Liver (tissue), 3 donors: ENCODE results near the gene GATC.

Experiments
- CTCF ChIP-seq: fragments of 150-350 bp; IDR thresholded peaks from 2 replicates; pipeline ENCODE4 v1.5.1; 2017; ENCODE audit warnings: improper control_type of control experiment, low read depth, low read length; ENCODE audit not compliant: missing input control
- FOXA1 ChIP-seq: IDR thresholded peaks from 2 replicates; pipeline ENCODE4 v1.6.1; 2016; ENCODE audit warnings: antibody characterized with exemption
- HNF4A ChIP-seq, 2 donors: conservative IDR thresholded peaks; 2 replicates each; pipeline ENCODE4 v1.6.1; 2016; ENCODE audit warnings: antibody characterized with exemption in 2 of 2, mild to moderate bottlenecking in 2 of 2
- JUND ChIP-seq, 2 donors: IDR thresholded peaks; 2 replicates each; pipeline ENCODE4 v1.6.1; 2016; ENCODE audit warnings: antibody characterized with exemption in 2 of 2
- ZBTB33 ChIP-seq: IDR thresholded peaks from 2 replicates; pipeline ENCODE4 v1.6.1; 2016; ENCODE audit warnings: antibody characterized with exemption
- TF ChIP-seq, protein P1 (sequence below): IDR thresholded peaks from 2 replicates; pipeline ENCODE4 v1.6.1; 2016; ENCODE audit warnings: antibody characterized with exemption, mild to moderate bottlenecking
- donor health status: healthy.
- donor health status: healthy.

DNA sequence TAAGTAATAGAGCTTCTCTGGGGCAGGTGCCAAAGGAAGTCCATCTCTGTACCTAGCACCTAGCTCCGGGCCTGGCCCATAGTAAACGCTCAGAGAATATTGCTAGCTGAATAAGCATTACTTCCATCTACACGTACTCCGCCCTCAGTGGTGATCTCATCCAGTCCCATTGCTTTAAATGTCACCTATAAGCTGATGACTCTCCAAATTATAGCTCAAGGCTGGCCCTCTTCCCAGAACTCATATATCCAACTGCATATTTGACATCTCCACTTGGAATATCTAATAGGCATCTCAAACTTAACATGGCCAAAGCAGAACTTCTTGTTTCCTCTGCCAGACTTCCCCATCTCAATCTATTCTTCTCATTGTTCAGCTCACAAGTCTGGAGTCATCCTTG, 42.8 kb downstream of the GATC start:
- TF ChIP-seq ZBTB33: no peak
- no peak for TF ChIP-seq CTCF
- TF ChIP-seq, protein P1, sequence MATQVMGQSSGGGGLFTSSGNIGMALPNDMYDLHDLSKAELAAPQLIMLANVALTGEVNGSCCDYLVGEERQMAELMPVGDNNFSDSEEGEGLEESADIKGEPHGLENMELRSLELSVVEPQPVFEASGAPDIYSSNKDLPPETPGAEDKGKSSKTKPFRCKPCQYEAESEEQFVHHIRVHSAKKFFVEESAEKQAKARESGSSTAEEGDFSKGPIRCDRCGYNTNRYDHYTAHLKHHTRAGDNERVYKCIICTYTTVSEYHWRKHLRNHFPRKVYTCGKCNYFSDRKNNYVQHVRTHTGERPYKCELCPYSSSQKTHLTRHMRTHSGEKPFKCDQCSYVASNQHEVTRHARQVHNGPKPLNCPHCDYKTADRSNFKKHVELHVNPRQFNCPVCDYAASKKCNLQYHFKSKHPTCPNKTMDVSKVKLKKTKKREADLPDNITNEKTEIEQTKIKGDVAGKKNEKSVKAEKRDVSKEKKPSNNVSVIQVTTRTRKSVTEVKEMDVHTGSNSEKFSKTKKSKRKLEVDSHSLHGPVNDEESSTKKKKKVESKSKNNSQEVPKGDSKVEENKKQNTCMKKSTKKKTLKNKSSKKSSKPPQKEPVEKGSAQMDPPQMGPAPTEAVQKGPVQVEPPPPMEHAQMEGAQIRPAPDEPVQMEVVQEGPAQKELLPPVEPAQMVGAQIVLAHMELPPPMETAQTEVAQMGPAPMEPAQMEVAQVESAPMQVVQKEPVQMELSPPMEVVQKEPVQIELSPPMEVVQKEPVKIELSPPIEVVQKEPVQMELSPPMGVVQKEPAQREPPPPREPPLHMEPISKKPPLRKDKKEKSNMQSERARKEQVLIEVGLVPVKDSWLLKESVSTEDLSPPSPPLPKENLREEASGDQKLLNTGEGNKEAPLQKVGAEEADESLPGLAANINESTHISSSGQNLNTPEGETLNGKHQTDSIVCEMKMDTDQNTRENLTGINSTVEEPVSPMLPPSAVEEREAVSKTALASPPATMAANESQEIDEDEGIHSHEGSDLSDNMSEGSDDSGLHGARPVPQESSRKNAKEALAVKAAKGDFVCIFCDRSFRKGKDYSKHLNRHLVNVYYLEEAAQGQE: no peak
- TF ChIP-seq HNF4A (conservative IDR thresholded peaks at IDR 0.05): no peak
- TF ChIP-seq FOXA1: no peak
- TF ChIP-seq JUND (IDR thresholded peaks at IDR 0.05): no peak
